Measurements from ENCODE around the gene PIGN.

PIGN gene

DNA sequence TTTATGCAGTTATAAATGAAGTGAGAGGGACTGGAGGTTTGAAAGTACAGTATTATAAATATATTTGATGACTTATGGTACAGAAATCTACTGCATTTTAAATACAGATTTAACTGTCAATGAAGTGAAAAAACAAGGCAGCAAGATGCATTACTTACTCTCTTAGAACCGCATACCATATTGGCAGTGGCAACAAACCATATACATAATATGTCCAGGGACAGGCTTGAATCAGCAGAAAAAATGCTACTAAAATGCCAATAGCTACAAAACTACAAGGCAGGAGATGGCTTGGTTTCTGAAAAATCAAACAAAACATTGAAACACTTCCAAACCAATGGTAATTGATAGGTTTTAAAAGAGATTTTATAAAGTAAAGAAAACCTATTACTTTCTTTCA is 77.2 kb downstream of the PIGN start:
- DNase-seq (ENCODE audit: low spot score), result no peak

DNA sequence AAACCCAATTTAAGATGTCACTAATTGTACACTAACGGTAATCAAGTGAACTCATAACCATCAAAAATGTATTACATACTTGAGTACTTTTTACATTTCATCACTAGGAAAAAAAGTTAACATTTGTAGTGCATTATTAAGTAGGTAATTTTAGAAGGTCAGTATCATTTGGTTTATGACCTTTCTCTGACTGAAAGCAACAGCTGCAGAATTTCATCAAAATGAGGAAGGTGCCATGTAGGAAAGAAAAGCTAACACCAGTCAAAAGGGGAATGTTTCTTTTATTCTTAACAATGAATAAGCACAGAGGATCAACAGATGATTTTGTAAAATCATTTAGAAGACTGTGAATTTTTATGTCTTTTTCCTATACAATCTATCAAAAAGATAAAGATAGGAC is 79.0 kb downstream of the PIGN start:
- no peak for DNase-seq (ENCODE audit: low spot score)

DNA sequence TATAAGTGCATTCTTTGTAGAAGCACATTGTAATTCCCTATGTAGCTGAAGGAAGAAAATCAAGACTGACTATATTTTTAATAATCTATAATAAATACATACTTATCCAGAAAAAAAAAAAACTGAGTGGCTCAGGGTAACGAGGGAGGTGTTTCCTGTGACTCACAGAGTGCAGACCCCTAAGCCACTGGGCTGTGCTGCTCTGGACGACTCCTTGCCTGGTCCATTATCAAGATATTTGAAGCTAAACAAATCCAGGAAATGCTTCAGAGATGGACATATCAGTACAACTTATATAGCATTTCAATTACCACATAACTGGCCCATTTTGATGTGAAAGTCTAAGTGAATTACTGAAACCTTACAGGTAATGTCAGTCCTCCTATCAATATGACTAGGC is 80.6 kb downstream of the PIGN start:
- no peak for DNase-seq (ENCODE audit: low spot score)

DNA sequence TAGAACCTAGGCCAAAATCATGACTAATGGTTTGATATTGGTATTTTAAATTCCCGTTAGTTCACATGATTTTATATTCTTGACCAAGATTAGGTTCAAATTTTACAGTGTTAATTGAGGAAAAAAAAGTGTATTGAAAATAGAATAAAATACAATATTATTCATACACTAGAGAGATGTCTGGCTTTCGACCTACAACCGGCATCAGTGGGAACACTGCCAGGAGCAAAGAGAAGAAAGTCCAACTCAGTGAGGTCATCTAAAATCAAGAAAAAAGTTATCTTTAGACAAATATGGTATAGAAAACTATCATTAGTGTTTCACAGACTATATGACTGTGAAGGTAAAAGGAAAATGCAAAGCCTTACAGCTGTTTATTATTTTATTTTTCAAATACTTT is 81.5 kb downstream of the PIGN start:
- no peak for DNase-seq (ENCODE audit: low spot score)

DNA sequence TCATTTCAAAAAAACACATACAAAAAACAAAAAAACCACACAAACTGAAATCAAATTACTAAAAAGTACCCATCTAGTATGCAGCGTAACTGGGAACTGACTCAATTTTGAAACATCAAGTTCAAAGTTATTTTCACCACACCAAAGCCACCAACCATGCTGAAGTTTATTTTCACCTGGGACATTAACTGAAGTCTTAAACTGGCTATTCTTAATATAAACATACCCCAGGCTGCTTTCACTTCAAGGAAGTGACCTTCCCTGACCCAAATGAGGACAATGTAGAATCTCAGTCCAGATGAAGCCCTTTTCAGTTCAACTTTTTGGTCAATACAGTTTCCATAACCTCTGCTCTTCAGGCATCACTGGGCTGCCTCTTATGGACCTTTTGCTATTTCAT is 84.6 kb downstream of the PIGN start:
- no peak for DNase-seq (ENCODE audit: low spot score)

DNA sequence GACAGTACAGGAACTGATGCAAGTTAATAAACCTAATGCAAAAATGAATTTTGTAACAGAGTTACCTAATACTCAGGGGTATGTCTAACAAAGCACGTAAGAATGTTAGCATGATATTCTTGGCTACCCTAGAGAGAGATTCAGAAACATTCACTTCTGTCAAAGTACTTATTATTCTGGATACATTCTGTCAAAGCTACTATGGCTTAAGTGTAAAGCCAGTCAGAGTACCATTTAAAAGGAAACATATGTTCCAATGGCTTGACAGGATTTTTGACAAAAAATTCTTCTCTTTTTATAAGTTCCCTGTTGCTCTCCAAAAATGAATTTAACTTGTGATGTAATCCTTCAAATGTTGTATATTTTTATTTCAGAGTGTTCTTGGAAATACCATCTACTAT is 85.5 kb downstream of the PIGN start:
- DNase-seq (ENCODE audit: low spot score), result no peak

DNA sequence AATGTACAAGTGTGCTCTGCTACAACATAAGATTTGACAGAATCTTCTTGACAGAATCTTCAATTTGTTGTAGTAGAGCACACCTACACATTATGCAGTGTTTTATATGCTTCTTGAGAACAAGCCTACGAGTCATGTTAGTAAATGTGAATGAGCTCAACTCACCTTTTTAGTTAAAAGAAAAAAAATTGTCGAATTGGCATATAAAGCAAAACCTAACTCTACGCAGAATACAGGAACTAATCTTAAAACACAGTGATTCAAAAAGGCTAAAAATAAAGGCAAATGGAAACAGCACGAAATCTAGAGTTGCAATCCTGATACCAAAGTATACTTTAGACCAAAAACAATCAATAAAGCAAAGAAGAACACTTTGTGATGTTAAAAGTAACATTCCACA is 87.9 kb downstream of the PIGN start:
- DNase-seq (ENCODE audit: low spot score), result no peak

DNA sequence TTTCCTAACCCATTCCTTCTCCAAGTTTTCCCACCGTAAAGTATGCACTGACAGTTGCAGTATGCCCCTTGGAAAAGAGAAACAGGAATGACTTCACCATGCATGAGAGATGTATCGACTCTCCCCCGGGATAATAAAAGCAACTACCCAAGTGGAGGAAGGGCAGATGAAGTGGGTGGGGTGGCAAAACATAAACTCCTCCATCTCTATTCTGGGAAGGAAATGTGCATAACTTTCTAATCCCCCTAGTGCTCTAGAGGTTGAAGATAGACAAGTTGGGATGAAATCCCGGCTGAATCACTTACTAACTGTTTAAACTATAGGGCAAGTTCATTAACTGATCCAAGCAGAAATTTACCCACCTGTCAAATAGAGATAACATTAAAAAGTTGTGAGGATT is 89.2 kb downstream of the PIGN start:
- no peak for DNase-seq (ENCODE audit: low spot score)

DNA sequence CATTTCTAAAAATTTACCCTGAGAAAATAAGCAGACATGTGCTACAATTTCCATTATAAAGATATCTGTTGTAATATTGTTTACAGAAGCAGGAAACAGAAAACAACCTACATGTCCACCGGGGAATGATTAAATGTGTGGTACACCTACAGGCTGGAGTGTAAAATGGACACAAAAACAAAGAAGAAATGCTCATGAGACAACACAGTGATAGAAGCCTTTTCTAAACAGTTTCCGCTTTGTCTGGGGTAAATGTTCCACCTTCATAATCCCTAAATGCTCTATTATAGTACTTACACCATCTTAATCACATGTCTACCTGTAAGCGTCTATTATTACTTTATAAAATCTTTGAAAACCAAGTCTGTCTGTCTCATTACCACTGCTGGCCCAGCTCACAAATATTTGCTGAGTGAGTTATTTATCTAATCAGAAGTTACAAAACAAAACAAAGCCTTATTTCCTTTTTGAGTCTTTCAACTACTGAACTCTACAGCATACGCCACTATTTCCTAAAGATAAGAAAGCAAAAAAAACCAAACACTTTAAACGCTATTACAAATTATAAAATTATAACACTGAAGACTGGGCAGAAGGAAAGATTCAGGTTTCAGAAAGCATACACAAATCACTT is 95.3 kb downstream of the PIGN start:
- no peak for DNase-seq (ENCODE audit: low spot score)

DNA sequence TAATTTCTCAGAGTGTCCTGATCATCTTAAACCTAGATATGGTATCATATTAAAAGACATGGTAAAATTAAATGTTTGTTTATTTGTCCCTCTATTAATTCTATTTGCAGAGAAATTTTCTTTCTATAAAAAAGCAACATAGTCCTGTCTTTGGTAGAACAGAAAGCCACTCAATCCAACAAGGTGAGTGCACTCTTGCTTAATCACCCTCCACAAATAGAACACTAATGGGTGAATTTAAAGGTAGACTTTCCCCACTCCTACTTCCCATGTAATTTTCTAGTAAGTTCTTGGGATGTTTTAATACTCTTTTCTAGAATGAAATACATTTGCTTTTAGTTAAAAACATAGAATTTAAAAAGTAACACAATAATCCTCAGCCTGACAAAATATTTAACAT is 97.7 kb downstream of the PIGN start:
- DNase-seq (ENCODE audit: low spot score), result no peak

DNA sequence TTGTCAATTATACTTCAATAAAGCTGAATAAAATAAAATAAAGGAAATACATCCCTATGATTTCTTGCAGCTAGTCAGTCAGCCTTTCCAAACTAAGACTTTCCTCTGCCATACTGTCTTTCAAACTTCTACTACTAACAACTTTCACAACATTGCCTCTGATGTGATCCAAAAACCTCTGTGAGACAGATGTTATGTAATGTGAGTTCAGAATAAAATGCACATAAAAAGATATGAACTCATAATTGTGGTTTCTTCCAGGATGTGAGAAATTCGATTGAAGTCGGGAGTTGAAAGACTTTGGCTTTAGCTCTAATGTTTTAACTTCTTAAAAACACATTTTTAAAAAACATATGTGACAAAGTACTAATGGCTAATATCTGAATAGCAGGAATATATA is 98.7 kb downstream of the PIGN start:
- no peak for DNase-seq (ENCODE audit: low spot score)

DNA sequence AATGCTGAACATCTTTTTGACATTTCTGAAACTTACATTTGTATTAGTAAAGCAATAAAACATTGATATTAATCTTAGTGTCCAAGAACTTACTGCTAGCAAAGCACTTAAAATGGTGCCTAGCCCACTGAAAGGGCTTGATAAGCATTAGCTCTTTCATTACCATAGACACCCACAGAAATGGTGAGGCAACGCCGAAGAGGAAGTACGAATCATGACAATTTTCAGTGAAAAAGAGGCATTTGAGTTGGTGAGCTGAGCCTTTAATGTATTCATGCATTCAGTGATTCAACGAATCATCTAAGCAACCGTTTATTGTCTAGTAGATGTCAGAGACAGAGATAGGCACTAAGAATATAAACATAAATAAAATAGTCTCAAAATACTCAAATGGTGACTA is 101.1 kb downstream of the PIGN start:
- DNase-seq (ENCODE audit: low spot score), result no peak

DNA sequence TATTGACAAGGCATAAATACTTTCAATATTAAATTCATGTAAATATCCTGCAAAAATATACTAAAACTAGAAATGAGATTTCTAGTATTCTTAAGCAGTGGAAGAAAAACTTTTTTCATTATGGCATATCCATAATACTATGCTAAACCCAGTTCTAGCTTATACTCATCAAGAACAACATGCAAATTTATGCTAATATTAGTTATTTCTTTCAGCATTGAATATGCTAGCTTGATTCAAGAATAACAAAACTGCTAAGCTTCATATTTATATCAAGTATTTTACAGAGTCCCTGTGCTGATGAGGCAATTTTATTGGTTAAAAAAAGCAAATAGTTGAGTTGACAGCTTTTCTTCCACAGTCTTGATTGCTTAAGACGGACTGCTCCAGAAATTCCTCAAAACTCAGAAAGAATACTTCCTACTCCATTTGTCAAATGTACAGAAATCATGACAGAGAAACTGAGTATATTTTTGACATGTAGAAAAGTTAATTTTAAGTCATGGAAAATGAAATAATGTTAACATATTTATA is 105.0 kb downstream of the PIGN start:
- DNase-seq (ENCODE audit: low spot score), result no peak

DNA sequence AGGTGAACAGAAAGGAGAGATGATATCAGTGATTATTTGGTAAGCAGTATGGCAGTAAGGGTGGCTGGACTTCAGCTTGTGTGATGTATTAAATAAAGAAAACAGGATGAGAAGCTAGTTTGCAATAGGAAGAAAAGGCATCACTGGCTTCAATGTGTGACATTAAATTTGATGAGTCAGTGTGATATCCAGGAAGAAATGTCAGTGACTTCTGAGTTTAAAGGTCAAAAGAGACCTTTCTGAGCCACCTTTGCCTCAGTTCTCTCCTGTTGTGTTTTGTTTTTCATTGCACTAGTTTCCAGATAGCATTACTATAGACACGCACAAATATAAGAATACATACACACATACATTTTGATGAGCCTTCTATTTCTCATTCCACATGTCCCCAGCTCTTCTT is 105.6 kb downstream of the PIGN start:
- no peak for DNase-seq (ENCODE audit: low spot score)

DNA sequence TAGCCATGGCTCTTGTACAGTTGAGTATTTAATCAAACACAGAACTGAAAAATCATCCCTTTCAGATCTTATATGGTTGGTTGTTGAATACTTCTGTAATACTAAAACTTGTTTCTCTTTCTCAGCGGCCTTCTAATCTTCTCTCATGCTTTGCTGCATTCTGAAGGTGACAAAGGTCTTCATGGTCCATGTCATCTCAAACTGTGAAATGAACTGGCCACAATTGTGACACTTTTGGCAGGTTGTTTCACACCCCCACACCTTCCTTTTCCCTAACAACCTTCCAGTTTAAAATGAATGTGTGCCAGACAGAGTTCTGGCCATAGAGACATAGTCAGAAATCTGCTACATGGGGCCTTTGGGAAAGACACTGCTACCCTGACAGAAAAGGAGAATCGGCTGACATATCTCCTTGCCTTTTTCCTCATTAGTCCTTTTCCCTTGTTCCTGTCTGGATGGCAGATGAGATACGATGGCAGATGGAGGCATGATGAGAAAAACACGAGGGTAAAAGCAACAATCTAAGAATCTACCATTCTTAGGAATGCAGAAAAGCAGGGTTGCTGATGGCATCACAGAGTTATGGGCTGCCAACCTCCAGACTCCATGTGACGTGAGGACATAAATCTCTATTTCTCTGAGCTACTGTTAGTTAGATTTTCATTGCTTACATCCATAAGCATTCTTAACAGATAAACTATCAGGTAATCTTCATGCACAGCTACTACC is 106.5 kb downstream of the PIGN start:
- peak; percentile 31 for DNase-seq (ENCODE audit: low spot score)

DNA sequence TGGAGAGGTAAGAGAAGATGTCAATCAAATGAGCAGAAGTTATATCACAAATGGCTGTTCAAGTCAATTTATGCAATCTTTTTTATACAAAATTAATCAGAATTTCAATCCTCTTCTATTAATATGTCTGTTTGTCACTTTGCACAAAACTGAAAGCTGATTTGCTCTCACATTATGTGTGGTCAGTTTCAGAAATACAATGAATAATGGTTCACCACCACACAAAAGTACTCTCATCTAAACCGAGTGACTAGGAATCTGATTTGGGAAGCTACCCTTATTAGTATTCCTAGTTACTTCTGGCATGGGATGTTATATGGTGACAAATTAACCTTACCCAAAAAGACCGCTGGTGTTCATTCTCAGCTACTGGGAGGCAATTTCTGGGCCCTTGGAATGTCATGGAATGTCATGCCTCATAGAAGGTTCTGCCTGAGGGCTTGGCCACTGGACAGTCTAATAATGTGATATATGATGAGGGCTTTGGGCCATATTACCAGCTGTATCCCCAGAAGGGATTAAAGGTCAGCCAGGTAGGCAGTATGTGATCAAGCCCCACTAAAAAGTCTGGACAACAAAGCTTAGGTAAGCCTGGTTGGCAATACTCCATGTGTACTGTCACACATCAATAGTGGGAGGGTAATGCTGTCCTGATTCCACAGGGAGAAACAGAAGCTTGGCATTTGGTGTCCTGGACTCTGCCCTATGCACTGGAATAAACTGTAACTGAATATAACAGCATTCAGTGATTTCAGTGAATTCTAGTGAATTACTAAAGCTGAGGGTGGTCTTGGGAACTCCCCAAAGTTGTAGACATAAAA is 113.2 kb downstream of the PIGN start:
- DNase-seq (ENCODE audit: low spot score), result no peak

DNA sequence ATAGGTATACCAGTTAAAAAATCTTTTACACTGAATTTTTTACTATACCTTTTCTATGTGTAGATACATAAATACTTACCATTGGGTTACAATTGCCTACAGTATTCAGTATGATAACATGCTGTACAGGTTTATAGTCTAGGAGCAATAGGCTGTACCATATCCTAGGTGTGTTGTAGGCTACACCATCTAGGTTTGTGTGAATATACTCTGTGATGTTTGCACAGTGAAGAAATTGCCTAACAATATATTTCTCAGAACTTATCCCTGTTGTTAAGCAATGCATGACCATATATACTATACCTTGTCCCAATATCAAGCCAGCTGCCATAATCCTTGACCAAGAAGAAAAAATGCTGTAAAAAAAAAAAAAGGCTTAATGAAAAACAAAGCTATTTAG is 114.5 kb downstream of the PIGN start:
- DNase-seq (ENCODE audit: low spot score), result no peak

DNA sequence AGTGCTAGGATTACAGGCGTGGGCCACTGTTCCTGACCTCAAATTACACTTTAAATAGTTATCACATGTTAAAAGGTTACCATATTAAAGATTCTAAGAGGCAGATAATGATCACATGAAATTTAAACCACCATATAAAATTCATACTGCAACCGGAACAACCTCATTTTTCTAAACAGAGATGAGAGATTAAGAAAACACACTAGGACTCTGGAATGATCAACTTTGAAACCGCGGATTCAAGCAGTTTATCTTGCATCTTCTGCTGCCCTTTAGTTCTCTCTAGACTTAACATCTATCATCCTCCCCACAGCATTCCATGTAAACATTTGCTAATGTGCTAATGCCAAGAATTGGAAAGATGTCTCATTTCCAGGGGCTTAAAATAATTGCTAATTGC is 115.8 kb downstream of the PIGN start:
- no peak for DNase-seq (ENCODE audit: low spot score)

DNA sequence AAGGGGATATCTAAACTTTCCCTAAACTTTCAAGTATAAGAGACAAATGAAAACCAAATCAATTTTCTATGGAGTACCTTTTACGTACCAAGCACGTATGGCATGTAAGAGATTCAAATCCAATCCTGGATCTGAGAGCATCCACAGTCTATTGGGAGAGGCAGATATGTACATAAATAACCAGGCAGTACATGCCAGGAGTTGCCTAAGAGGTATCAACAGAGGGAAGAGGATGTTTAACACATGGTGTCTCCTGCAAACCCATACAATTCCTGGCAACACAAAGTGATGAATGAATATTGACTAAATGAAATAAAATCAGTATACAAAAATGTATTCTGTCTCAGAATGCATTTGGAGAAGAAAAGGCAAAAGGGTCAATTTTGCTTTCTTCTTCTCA is 116.6 kb downstream of the PIGN start:
- no peak for DNase-seq (ENCODE audit: low spot score)

DNA sequence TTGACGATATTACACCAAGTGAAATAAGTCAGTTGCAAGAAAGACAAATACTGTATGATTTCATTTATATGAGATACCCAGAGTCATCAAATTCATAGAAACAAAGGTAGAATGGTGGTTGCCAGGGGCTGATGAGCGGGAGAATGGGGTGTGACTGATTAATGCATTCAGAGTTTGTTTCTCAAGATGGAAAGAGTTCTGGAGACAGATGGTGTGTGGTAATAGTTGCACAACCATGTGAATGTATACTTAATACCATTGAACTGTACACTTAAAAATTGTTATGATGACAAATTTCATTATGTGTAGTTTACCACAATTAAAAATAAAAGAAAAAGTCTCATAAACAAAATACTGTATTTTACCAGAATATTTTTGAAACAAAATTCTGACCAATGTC is 117.3 kb downstream of the PIGN start:
- DNase-seq (ENCODE audit: low spot score), result no peak

DNA sequence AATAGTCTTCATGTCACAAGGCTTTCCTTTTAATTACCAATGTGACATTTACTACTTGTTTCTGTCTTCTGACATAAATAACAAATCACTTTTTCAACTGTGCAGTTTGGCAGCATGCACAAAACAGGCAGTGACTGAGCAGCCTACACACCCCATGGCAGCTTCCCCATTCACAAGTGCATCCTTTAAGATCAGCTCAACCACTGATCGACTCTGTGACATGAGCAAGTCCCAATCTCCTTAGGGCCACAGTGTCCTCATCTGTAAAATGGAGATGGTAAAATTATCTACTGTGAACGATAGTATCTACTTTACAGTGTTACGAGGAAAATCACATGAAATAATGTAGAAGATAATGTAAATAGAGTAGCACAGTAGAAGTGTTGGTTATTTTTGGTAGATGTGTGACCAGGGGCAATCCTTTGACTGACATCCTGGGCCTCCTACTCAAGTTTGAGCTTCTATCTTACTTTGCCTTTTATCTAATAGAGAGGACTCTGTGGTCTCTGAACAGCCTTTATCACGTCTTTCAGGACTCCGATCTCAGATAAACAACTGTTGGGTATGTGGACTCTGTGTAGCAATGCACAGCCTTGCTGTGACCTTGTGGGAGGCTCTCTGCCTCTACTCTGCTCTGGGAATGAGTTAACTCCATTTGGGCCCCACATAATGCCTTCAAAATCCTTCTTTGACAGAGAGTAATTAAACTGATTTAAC is 120.6 kb downstream of the PIGN start:
- DNase-seq (ENCODE audit: low spot score), result no peak

DNA sequence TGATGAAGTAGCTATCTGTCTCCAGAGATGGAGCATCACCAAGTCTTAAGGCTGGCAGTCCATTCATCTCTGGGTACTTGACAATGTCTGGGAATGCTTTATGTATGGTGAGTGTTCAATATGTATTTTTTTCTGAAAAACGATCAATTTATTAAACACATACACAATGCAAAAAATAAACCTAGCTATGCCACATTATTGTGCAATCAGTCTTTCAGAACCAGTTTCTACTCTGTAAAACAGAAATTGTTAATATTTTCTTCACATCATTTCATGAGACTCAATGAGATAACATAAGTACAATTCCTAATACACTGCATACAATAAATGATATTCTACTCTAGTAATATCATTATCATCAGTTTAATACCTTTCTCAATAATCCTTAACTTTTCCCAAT is 122.5 kb downstream of the PIGN start:
- DNase-seq (ENCODE audit: low spot score), result no peak
